Testis (tissue), 2 donors: Measurements from ENCODE around the gene TMEM117.

Experiments used
- POLR2A ChIP-seq: fragments of 450-650 bp; IDR thresholded peaks from one replicate; pipeline ENCODE4 v1.6.1; 2017; ENCODE audit warnings: antibody characterized with exemption, mild to moderate bottlenecking, moderate library complexity
- TF ChIP-seq, protein P1 (sequence below), 3 experiments: fragments of 450-650 bp in 2 of 3; fragments of 200-600 bp in 1 of 3; sonication (generic) in 1 of 3; IDR thresholded peaks; one replicate each; pipeline ENCODE4 v1.5.1; 2016 to 2019; ENCODE audit warnings: antibody characterized with exemption in 3 of 3, mild to moderate bottlenecking in 2 of 3, moderate library complexity in 1 of 3

DNA sequence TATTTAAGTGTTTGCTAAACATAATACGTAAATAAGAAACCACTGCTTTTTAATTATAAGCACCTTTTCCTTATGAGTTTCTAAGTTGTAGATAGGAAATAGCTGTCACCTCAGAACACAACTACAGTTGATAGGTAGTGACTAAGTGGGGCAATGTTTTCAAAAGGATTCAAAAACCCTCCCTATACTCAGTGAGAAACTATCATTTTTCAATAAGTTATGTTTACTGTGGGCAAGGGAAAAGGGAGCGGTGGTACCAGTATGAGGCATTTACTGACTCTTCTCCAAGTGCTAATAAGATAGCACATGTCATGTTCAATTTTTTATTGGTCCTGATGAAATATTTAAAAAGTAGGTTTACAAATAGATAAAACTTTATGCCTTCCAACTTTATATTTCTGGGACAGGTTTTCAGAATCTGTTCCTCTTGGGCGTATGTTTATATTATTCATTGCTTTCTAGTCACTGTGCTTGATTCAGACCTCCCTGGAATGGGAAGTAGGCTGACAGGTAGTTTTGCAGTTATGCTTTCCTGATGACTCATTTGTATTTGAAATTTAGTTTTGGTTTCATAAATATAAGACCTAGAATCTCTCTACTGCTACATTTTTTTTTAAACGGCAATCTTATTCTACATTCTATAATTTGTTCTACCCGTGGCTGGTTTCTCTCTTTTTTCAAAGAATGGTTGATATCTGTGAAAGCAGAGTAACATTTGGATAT is 153.1 kb downstream of the TMEM117 start:
- TF ChIP-seq, protein P1, sequence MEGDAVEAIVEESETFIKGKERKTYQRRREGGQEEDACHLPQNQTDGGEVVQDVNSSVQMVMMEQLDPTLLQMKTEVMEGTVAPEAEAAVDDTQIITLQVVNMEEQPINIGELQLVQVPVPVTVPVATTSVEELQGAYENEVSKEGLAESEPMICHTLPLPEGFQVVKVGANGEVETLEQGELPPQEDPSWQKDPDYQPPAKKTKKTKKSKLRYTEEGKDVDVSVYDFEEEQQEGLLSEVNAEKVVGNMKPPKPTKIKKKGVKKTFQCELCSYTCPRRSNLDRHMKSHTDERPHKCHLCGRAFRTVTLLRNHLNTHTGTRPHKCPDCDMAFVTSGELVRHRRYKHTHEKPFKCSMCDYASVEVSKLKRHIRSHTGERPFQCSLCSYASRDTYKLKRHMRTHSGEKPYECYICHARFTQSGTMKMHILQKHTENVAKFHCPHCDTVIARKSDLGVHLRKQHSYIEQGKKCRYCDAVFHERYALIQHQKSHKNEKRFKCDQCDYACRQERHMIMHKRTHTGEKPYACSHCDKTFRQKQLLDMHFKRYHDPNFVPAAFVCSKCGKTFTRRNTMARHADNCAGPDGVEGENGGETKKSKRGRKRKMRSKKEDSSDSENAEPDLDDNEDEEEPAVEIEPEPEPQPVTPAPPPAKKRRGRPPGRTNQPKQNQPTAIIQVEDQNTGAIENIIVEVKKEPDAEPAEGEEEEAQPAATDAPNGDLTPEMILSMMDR (IDR thresholded peaks at IDR 0.05) = no peak
- no peak for TF ChIP-seq POLR2A
